ENCODE results near the gene NR3C2. TPM values are rescaled to one million over a fixed set of nuclear protein-coding genes. Genes with fewer than 3 reads are reported as not detected.

The NR3C2 gene
- total RNA-seq, 1 experiment from 2014 or later, result 0.26 TPM

GRCh38 chr4:148067301-148067916 is 374.8 kb downstream of the NR3C2 start:
- H3K27ac ChIP-seq (ENCODE audit: low read length), result no peak overlapping the region
- H3K4me1 ChIP-seq (ENCODE audit: control insufficient read depth, insufficient read depth, low read length), result no peaks in the 10 kb centered on the region
- no peak overlapping the region for H3K4me3 ChIP-seq (ENCODE audit: low read depth in 2 of 2, low read length in 2 of 2)
- in situ Hi-C loops (cut with HindIII; ENCODE audit: low pct_unique_long_range_greater_than_20kb, low sequenced_read_pairs), result no loop called here
- DNase-seq (ENCODE audit: low read depth, low spot score) (no peak), ATAC-seq (no peak)
- no peaks in the 10 kb centered on the region for H3K36me3 ChIP-seq (ENCODE audit: control insufficient read depth, insufficient read depth, low read length)
- no peaks in the 10 kb centered on the region for H3K9me3 ChIP-seq (ENCODE audit: control insufficient read depth, insufficient read depth, low read depth, low read length)
- no peak for TF ChIP-seq SIN3A (IDR thresholded peaks at IDR 0.05; ENCODE audit: borderline replicate concordance, insufficient read depth, low read depth, low read length)
- TF ChIP-seq POLR2AphosphoS5 (IDR thresholded peaks at IDR 0.05; ENCODE audit: low read depth, low read length), result no peak
- no peak for TF ChIP-seq REST (IDR thresholded peaks at IDR 0.05; ENCODE audit: insufficient read depth in 1 of 2, low read depth in 2 of 2, low read length in 1 of 2)
- no peak for TF ChIP-seq CTCF (IDR thresholded peaks at IDR 0.05)
- intact Hi-C loops (cut with micrococcal nuclease; ENCODE audit: unreplicated experiment), result no loop called here
- BruUV-seq (replicated peaks), result no TSS peak
- ChIA-PET POLR2A (no interaction called here), CTCF (no interaction called here)
- no peaks in the 10 kb centered on the region for H3K27me3 ChIP-seq (ENCODE audit: control insufficient read depth, insufficient read depth, low read length)

GRCh38 chr4:148065075-148065474 is 377.1 kb downstream of the NR3C2 start:
- intact Hi-C loops (cut with micrococcal nuclease; ENCODE audit: unreplicated experiment), result no loop called here
- Histone ChIP-seq H3K4me1 (ENCODE audit: control insufficient read depth, insufficient read depth, low read length) (no peaks in the 10 kb centered on the region), H3K27me3 (ENCODE audit: control insufficient read depth, insufficient read depth, low read length) (no peaks in the 10 kb centered on the region), H3K9me3 (ENCODE audit: control insufficient read depth, insufficient read depth, low read depth, low read length) (no peaks in the 10 kb centered on the region), H3K27ac (ENCODE audit: low read length) (no peak overlapping the region), H3K36me3 (ENCODE audit: control insufficient read depth, insufficient read depth, low read length) (no peaks in the 10 kb centered on the region), H3K4me3 (ENCODE audit: low read depth in 2 of 2, low read length in 2 of 2) (no peak overlapping the region)
- in situ Hi-C loops (cut with HindIII; ENCODE audit: low pct_unique_long_range_greater_than_20kb, low sequenced_read_pairs), result no loop called here
- ChIA-PET POLR2A (no interaction called here), CTCF (no interaction called here)
- ATAC-seq (no peak), DNase-seq (ENCODE audit: low read depth, low spot score) (no peak)
- no TSS peak for BruUV-seq (replicated peaks)
- TF ChIP-seq CTCF (IDR thresholded peaks at IDR 0.05) (no peak), SIN3A (IDR thresholded peaks at IDR 0.05; ENCODE audit: borderline replicate concordance, insufficient read depth, low read depth, low read length) (no peak), POLR2AphosphoS5 (IDR thresholded peaks at IDR 0.05; ENCODE audit: low read depth, low read length) (no peak), REST (IDR thresholded peaks at IDR 0.05; ENCODE audit: insufficient read depth in 1 of 2, low read depth in 2 of 2, low read length in 1 of 2) (no peak), TCF7L2 (IDR thresholded peaks at IDR 0.05; ENCODE audit: low read depth, low read length) (no peak)

Measured in Panc1 (cell line).